Lower leg skin (tissue), 4 donors: Measurements from ENCODE around the gene RFNG. TPM values are rescaled to one million over a fixed set of nuclear protein-coding genes. Genes with fewer than 3 reads are reported as not detected.

ENCODE experiments used
- DNase-seq, 2 donors: peaks; one replicate each; pipeline ENCODE4 v3.0.0-alpha.2; 2019; ENCODE audit warnings: low spot score in 2 of 2
- H3K4me3 ChIP-seq: fragments of 200-600 bp; sonication (generic); 2 replicates; pipeline ENCODE4 v1.5.1; 2017; ENCODE audit warnings: mild to moderate bottlenecking, low read depth; ENCODE audit not compliant: poor library complexity, severe bottlenecking
- POLR2A ChIP-seq, 2 donors: fragments of 450-650 bp; IDR thresholded peaks; one replicate each; pipeline ENCODE4 v1.6.1; 2016 to 2017; ENCODE audit warnings: antibody characterized with exemption in 2 of 2, mild to moderate bottlenecking in 1 of 2, moderate library complexity in 1 of 2
- WGBS, 2 donors: methylation state at CpG; one replicate each; pipeline ENCODE4 v1.1.5; 2018; 5-methylcytosine and 5-hydroxymethylcytosine counted together
- intact Hi-C: fragments of 100-400 bp; cut with DNase I; formaldehyde crosslinking; loops from one replicate; pipeline ENCODE4 v1.15.0; 2023; ENCODE audit warnings: low total_unique reads
- total RNA-seq, 4 donors: library from RNA; depleted of rRNA; stranded (reverse); fragments of >200 nt; gene quantifications; one replicate each; pipeline ENCODE4 v1.1.0, GENCODE V29; 2016
- TF ChIP-seq, protein P1 (sequence below), 3 donors: fragments of 450-650 bp; IDR thresholded peaks; one replicate each; pipeline ENCODE4 v1.5.1; 2016; ENCODE audit warnings: antibody characterized with exemption in 3 of 3, mild to moderate bottlenecking in 3 of 3, moderate library complexity in 2 of 3

The RFNG gene
- total RNA-seq, 4 donors from 2014 or later: 44.8 to 83.7 (median 50.9) TPM

DNA sequence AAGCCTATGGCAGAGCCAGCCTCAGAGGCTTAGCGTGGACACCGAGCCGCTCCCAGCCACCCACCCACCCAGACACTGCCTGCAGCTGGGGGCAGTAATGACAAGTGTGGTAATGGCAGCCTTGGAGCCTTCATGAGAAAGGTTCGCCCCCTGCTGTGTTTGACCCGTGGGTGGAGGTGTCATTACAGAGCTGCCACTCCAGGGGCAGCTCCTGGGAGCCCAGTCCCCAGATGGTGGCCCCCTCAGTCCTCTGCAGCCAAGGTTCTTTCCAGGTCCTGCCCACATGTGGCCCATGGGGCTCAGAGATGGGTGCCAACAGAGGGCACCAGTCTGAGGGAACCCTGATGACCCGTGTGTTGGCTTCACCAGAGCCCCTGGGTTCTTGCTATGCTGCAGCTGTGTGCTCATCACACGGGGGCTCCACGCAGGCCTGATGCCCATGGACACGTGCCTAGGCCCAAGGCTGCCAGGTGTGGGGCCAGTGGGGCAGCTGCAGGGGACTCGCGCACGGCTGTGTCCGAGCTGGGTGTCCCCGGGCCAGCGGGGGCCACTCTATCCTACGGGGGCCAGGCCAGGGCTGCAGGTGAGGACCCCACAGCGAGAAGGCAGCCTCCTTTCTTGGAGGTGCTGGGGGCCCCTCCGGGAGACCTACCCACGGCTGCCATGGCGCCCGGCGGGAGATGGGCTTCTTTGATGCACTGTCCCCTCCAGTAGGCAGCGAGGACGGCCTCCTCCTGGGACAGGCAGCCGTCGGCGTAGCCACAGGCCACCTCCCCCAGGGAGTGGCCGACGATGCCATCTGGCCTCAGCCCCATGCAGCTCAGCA is 38.3 kb upstream of the RFNG start:
- H3K4me3 ChIP-seq: no peak overlapping the region
- DNase-seq: no peak
- WGBS, 2 donors: 91% methylated on average over 7 to 10 of the region's 29 CpGs
- TF ChIP-seq, protein P1, sequence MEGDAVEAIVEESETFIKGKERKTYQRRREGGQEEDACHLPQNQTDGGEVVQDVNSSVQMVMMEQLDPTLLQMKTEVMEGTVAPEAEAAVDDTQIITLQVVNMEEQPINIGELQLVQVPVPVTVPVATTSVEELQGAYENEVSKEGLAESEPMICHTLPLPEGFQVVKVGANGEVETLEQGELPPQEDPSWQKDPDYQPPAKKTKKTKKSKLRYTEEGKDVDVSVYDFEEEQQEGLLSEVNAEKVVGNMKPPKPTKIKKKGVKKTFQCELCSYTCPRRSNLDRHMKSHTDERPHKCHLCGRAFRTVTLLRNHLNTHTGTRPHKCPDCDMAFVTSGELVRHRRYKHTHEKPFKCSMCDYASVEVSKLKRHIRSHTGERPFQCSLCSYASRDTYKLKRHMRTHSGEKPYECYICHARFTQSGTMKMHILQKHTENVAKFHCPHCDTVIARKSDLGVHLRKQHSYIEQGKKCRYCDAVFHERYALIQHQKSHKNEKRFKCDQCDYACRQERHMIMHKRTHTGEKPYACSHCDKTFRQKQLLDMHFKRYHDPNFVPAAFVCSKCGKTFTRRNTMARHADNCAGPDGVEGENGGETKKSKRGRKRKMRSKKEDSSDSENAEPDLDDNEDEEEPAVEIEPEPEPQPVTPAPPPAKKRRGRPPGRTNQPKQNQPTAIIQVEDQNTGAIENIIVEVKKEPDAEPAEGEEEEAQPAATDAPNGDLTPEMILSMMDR (IDR thresholded peaks at IDR 0.05): no peak
- TF ChIP-seq POLR2A (IDR thresholded peaks at IDR 0.05): no peak
- intact Hi-C loops: no loop called here

DNA sequence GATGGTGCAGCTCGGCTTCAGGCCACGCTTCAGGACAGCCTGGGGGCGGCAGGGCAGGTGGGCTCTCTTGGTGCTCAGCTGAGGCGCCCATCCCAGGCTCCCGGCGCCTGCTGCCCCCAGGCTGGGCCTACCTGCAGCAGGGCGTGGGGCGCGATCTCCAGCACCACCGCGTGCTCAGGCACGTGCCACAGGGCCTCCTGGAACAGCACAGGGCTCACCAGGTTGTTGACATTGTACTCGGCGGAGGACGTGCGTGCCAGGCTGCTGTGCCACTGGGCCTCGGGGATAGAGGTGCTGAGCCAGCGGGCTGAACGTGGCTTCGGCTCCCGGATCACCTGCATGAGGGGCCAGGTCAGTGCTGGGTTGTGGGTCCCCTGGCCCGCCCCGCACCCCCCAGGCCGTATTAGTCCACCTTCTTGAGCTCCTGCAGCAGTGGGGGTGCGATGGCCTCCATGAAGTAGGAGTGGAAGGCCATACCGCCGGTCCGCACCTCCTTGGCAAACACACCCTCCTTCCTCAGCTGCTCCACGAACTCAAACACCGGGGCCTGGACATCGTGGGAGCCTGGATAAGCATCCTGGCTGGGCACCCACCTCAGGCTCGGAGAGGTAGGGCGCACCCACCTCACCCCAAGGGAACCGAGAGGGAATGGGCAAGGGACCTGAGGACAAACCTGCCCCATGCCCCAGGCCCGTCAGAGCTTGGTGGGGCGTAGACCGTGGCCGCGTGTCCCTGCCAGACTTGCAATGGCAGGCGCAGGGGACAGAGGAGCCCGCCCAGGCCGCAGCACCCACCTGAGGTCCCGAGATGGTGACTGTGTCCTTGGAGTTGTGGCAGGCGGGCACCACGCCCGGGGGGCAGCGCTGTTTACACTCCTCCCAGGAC is 37.5 kb upstream of the RFNG start:
- no peak overlapping the region for H3K4me3 ChIP-seq
- TF ChIP-seq POLR2A (IDR thresholded peaks at IDR 0.05): no peak
- TF ChIP-seq, protein P1 (IDR thresholded peaks at IDR 0.05): no peak
- no peak for DNase-seq
- intact Hi-C loops: no loop called here
- 87 to 93% methylated on average over 31 to 38 of the region's 47 CpGs for WGBS, 2 donors

DNA sequence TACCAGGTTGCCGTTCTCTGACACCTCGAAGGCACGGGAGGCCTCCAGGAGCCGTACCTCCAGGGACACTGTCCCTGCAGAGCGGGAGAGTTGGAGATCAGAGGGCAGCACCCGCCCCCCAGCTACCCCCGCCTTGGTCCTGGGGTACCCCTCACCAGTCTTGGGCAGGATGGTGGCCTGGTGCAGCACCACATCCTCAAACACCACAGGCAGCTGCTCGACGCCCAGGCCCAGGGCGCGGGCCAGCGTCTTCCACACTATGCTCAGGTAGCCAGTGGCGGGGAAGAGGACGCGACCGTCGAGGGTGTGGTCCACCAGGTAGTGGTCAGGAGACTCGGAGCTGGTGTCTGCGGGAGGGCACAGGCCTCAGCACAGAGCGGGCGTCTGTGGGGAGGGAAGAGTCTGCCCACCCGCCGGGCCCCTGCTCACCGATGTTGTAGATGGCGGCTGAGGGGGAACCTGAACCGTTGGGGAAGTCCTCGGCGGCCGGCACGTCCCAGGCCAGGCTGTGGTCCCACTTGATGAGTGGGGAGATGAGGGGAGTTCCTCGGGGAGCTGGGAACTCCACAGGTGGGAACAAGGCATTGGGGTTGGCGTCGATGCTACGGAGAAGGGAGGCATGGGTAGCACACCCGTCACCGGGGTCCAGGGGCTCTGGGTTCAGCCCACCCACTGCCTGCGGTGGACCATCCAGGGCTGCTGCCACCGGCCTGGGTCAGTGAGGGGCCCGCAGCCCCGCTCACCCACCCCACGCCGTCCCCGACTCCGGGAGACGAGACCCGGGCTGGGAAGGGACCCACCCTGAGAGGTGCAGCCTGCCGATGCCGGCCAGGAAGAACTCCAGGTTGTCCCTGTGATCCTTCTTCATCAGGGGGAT is 36.6 kb upstream of the RFNG start:
- intact Hi-C loops: no loop called here
- no peak for TF ChIP-seq POLR2A (IDR thresholded peaks at IDR 0.05)
- TF ChIP-seq, protein P1 (IDR thresholded peaks at IDR 0.05): no peak
- no peak overlapping the region for H3K4me3 ChIP-seq
- DNase-seq: no peak
- 94% methylated on average over 46 of the region's 48 CpGs for WGBS, 2 donors

DNA sequence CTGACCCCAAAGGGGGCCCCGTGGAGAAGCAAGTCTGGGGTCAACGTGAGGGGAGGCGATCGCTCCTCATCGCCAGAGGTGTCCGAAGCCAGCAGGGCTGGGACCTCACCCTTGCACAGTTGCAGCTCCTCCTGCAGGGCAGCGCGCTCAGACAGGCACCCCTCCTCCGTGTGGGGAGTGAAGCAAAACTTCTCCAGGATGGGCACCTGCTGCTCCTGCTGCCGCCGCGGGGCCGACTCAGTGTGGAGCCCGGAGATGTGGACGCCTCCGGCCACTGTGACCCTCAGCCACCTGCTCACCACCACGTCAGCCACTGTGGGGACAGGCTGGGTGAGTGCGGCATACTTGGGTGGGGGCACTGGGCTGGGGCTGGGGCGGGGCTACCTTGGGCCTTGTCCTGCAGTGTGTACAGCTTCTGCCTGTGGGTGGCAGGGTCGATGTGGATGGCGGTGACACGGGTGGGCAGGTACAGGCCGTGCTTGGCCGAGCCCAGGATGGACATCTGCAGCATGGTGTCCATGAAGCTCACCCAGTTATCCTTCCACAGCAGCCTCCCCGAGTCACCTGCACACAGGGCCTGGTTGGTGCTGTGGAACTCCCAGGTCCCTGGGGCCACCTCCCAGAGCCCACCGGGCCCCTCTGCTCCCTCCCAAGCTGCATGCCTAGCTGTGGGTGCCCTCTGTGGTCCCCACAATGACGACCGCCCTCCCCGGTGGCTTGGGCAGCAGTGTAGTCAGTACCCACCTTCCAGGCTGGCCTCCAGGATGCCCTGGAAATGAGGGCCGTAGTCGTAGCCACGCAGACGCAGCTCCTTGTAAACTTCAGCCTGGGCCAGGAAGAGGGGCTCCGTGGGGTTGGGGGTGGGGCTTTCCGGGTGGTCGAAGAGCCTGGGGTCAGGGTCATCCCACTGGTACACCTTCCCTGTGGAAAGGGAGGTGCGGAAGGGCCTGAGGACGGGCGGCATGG is 35.6 kb upstream of the RFNG start:
- intact Hi-C loops: no loop called here
- TF ChIP-seq, protein P1 (IDR thresholded peaks at IDR 0.05): no peak
- no peak for TF ChIP-seq POLR2A (IDR thresholded peaks at IDR 0.05)
- WGBS, 2 donors: 89 to 91% methylated on average over 23 to 39 of the region's 39 CpGs
- no peak overlapping the region for H3K4me3 ChIP-seq
- no peak for DNase-seq
